ENCODE measurements around the gene C16orf87.

The C16orf87 gene

GRCh38 chr16:46772463-46772862, 58.5 kb downstream of the C16orf87 start:
- TF ChIP-seq CTCF (conservative IDR thresholded peaks at IDR 0.05; ENCODE audit: low read length), result no peak
- no peak overlapping the region for H3K4me3 ChIP-seq (ENCODE audit: low read length)
- no peak for DNase-seq (ENCODE audit: low read depth)

GRCh38 chr16:46768809-46769208, 62.2 kb downstream of the C16orf87 start:
- no peak overlapping the region for H3K4me3 ChIP-seq (ENCODE audit: low read length)
- no peak for TF ChIP-seq CTCF (conservative IDR thresholded peaks at IDR 0.05; ENCODE audit: low read length)
- no peak for DNase-seq (ENCODE audit: low read depth)

- peak; percentile 56 for DNase-seq (ENCODE audit: low read depth)
- H3K4me3 ChIP-seq (ENCODE audit: low read length), result no peak overlapping the region
- no peak for TF ChIP-seq CTCF (conservative IDR thresholded peaks at IDR 0.05; ENCODE audit: low read length)
These were observed 65.9 kb downstream of the C16orf87 start for GRCh38 chr16:46765050-46765449.

GRCh38 chr16:46763147-46763546, 67.8 kb downstream of the C16orf87 start:
- no peak for TF ChIP-seq CTCF (conservative IDR thresholded peaks at IDR 0.05; ENCODE audit: low read length)
- H3K4me3 ChIP-seq (ENCODE audit: low read length), result no peak overlapping the region
- no peak for DNase-seq (ENCODE audit: low read depth)

GRCh38 chr16:46762583-46762982, 68.4 kb downstream of the C16orf87 start:
- no peak for DNase-seq (ENCODE audit: low read depth)
- no peak for TF ChIP-seq CTCF (conservative IDR thresholded peaks at IDR 0.05; ENCODE audit: low read length)
- no peak overlapping the region for H3K4me3 ChIP-seq (ENCODE audit: low read length)

GRCh38 chr16:46759309-46759708, 71.7 kb downstream of the C16orf87 start:
- no peak for TF ChIP-seq CTCF (conservative IDR thresholded peaks at IDR 0.05; ENCODE audit: low read length)
- H3K4me3 ChIP-seq (ENCODE audit: low read length), result no peak overlapping the region
- DNase-seq (ENCODE audit: low read depth), result no peak

GRCh38 chr16:46757339-46758050, 73.5 kb downstream of the C16orf87 start:
- DNase-seq (ENCODE audit: low read depth), result no peak
- TF ChIP-seq CTCF (conservative IDR thresholded peaks at IDR 0.05; ENCODE audit: low read length), result no peak
- no peak overlapping the region for H3K4me3 ChIP-seq (ENCODE audit: low read length)
